Prostate gland (tissue), 2 donors: ENCODE results near the gene APOL2.

Experiments used
- CTCF ChIP-seq, 4 experiments: fragments of 200-600 bp in 2 of 4; fragments of 450-650 bp in 2 of 4; sonication (generic) in 2 of 4; IDR thresholded peaks; 1 replicate in 3 of 4; 2 replicates in 1 of 4; pipeline ENCODE4 v1.5.1; 2016 to 2019; ENCODE audit warnings: antibody characterized with exemption in 4 of 4, mild to moderate bottlenecking in 2 of 4, moderate library complexity in 2 of 4
- POLR2A ChIP-seq: fragments of 450-650 bp; IDR thresholded peaks from one replicate; pipeline ENCODE4 v1.6.1; 2016; ENCODE audit warnings: antibody characterized with exemption, mild to moderate bottlenecking
- POLR2AphosphoS5 ChIP-seq: sonication (generic); formaldehyde crosslinking; IDR thresholded peaks from one replicate; pipeline ENCODE4 v1.6.1; 2017; ENCODE audit warnings: antibody characterized with exemption

- TF ChIP-seq CTCF (IDR thresholded peaks at IDR 0.05) (no peak), POLR2A (no peak), POLR2AphosphoS5 (no peak)
Observed at GRCh38 chr22:36215981-36216380, 23.3 kb downstream of the APOL2 start.
